GM18867 (cell line): ENCODE results near the gene NDUFAF3.

Source experiments
- ATAC-seq: cut with Tn5 transposase; IDR thresholded peaks from one replicate; pipeline ENCODE4 v1.9.1; 2021; ENCODE audit warnings: mild to moderate bottlenecking, moderate library complexity; ENCODE audit not compliant: unreplicated experiment

NDUFAF3 gene

DNA sequence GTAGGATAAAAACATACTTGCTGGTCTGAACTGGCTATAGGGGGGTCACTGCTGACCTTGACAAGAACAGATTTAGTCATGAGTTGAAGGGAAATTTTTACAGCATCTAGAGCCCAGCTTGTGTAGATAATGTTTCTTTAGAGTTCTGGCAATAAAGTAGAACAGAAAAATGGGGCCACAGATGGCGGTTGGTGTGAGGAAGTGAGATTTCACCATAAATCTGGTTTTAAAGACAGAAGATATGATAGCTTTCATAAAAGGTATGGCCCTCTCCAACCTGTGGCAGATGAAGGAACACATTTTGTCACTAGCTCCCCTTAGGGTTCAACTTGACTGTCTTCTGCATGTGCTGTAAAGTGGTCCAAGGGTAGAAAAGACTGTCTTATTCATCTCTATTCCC lies 31.6 kb downstream of the NDUFAF3 start:
- no peak for ATAC-seq

DNA sequence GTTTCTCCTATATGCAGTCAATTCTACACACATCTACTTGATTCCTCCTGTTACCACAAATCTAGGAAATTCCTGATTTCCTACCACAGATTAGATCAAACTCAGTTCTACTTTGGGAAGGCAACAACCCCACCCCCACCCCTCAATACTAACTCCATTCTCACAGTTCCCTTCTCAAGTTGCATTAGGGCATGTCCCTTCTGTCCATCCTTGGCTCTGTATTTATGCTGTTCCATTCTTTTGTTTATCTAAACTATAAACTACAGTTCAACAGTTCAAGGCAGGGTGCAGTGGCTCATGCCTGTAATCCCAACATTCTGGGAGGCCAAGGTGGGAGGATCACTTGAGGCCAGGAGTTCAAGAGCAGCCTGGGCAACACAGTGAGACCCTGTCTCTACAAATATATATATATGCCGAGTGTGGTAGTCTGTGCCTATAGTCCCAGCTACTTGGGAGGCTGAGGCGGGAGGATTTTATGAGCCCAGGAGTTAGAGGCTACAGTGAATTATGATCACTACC lies 32.5 kb downstream of the NDUFAF3 start:
- no peak for ATAC-seq

DNA sequence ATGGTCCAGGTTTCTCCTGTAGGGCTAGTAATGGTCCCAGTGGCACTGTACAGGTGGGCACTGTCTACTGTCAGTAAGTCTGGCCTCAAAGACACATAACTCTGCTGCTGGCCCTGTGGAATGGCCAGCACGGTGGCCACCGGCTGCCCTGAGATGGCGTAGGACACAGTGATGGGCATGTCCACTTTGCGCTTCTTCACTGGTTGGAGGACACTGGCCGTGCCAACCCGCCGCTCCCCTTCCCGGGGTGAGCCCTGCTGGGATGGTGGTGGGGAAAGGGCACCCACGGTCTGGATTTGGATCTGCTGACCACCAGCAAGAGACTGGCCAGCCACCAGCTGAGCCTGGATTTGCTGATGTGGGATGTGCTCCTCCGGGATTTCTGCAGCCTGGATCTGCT lies 35.3 kb downstream of the NDUFAF3 start:
- ATAC-seq: no peak

DNA sequence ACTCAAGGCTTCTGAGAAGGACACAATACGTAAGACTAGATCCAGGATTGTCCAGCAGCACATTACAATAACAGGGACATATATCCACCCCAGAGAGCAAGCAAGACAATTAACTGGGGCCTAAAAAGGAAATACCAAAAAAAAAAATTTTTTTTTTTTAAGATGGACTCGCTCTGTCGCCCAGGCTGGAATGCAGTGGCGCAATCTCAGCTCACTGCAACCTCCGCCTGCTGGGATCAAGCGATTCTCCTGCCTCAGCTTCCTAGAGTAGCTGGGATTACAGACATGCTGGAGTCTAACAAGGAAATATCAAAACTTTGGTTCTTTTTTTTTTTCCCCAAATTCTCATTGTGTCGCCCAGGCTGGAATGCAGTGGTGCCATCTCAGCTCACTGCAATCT lies 36.1 kb downstream of the NDUFAF3 start:
- no peak for ATAC-seq
